ENCODE results near the gene FFAR4. TPM values are rescaled to one million over a fixed set of nuclear protein-coding genes. Genes with fewer than 3 reads are reported as not detected.

FFAR4 gene
- total RNA-seq, 2 donors from 2014 or later = 0.31 TPM; not detected in 1

DNA sequence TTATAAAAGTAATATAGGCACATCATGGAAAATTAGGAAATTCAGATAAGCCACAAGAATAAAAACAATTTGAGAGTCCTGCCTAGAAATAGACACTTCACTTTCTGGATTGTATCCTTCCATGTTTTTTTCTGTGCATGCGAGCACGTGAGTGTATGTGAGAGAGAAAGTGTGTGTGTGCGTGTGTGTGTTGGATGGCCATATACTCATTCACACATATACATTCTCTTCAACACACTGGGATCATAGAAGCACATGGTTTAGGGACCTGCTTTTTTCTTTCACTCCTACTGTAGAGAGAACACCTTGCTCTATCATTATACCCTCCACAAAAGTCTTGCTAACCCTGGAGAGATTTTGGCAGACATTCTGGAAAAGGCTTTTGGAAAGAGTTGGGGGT lies 7.5 kb downstream of the FFAR4 start:
- DNase-seq (ENCODE audit: low spot score) = no peak
- no peak overlapping the region for H3K4me3 ChIP-seq
- H3K9me3 ChIP-seq = no peaks in the 10 kb centered on the region
- no peaks in the 10 kb centered on the region for H3K36me3 ChIP-seq
- TF ChIP-seq, protein P1, sequence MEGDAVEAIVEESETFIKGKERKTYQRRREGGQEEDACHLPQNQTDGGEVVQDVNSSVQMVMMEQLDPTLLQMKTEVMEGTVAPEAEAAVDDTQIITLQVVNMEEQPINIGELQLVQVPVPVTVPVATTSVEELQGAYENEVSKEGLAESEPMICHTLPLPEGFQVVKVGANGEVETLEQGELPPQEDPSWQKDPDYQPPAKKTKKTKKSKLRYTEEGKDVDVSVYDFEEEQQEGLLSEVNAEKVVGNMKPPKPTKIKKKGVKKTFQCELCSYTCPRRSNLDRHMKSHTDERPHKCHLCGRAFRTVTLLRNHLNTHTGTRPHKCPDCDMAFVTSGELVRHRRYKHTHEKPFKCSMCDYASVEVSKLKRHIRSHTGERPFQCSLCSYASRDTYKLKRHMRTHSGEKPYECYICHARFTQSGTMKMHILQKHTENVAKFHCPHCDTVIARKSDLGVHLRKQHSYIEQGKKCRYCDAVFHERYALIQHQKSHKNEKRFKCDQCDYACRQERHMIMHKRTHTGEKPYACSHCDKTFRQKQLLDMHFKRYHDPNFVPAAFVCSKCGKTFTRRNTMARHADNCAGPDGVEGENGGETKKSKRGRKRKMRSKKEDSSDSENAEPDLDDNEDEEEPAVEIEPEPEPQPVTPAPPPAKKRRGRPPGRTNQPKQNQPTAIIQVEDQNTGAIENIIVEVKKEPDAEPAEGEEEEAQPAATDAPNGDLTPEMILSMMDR (IDR thresholded peaks at IDR 0.05) = no peak
- no peak overlapping the region for H3K27ac ChIP-seq
- no peaks in the 10 kb centered on the region for H3K27me3 ChIP-seq
- no peaks in the 10 kb centered on the region for H3K4me1 ChIP-seq

DNA sequence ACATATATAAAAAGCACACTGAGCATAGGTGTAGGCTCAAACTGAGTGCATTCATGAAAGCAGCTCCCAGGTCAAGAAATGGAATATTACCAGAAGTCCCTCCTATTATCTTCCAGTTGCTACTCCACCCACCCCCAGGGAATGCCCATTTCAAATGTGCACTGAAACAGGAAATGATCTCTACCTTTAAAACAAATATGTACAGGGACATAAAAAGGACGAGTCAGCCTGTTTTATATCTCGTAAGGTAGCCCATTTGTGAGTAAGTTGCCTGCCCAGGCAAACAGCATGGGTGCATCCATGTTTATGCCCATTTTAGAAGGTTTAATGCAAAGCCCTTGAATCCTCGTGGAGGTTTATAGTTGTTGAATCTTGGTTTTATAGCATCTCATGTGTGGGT lies 10.4 kb downstream of the FFAR4 start:
- no peaks in the 10 kb centered on the region for H3K27me3 ChIP-seq
- H3K9me3 ChIP-seq = peaks cover 0 to 6% of the 10 kb centered on the region in 2 donors
- DNase-seq (ENCODE audit: low spot score) = no peak
- H3K4me3 ChIP-seq = no peak overlapping the region
- no peaks in the 10 kb centered on the region for H3K36me3 ChIP-seq
- H3K4me1 ChIP-seq = no peaks in the 10 kb centered on the region
- TF ChIP-seq, protein P1 (IDR thresholded peaks at IDR 0.05) = no peak
- no peak overlapping the region for H3K27ac ChIP-seq

DNA sequence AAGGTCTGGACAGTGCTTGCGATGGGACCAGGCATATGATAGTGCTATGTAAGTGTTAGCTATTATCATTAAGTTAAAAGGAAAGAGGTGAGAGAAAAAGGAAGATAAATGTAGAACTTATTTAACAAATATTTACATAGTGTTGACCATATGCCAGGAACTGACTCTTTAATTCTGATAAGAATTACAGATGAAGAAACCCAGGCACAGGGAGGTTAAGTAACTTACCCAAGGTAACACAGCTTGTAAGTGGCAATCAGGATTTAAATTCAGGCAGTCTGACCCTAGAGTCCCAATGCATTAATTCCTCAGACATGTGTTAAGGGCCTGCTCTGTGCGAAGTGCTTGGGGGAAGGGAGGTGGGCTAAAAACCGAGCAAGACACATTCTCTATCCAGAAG lies 11.1 kb downstream of the FFAR4 start:
- Histone ChIP-seq H3K4me1 (no peaks in the 10 kb centered on the region), H3K4me3 (no peak overlapping the region), H3K27me3 (no peaks in the 10 kb centered on the region), H3K27ac (no peak overlapping the region), H3K36me3 (no peaks in the 10 kb centered on the region), H3K9me3 (peaks cover 0 to 6% of the 10 kb centered on the region in 2 donors)
- DNase-seq (ENCODE audit: low spot score) = no peak
- TF ChIP-seq, protein P1 (IDR thresholded peaks at IDR 0.05) = no peak

DNA sequence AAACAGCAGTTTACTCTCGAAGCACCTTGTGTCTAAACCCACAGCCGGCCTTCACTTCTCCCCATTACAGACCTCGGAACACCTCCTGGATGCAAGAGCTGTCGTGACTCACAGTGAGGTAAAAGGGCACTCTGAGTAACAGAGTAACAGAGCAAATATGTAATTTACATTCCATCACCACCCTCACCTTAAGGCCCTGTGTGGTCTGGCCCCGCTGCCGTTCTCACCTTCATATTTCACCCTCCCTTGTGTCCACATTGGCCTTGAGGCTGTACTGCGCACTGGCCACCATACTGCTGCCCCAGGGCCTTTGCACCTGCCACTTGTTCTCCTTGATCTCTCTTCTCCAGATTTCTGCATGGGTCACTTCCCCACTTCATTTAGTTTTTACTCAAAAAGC lies 12.6 kb downstream of the FFAR4 start:
- H3K27ac ChIP-seq = no peak overlapping the region
- peaks cover 0 to 6% of the 10 kb centered on the region in 2 donors for H3K9me3 ChIP-seq
- TF ChIP-seq, protein P1 (IDR thresholded peaks at IDR 0.05) = no peak
- H3K36me3 ChIP-seq = no peaks in the 10 kb centered on the region
- no peak overlapping the region for H3K4me3 ChIP-seq
- H3K27me3 ChIP-seq = no peaks in the 10 kb centered on the region
- DNase-seq (ENCODE audit: low spot score) = no peak
- H3K4me1 ChIP-seq = no peaks in the 10 kb centered on the region

DNA sequence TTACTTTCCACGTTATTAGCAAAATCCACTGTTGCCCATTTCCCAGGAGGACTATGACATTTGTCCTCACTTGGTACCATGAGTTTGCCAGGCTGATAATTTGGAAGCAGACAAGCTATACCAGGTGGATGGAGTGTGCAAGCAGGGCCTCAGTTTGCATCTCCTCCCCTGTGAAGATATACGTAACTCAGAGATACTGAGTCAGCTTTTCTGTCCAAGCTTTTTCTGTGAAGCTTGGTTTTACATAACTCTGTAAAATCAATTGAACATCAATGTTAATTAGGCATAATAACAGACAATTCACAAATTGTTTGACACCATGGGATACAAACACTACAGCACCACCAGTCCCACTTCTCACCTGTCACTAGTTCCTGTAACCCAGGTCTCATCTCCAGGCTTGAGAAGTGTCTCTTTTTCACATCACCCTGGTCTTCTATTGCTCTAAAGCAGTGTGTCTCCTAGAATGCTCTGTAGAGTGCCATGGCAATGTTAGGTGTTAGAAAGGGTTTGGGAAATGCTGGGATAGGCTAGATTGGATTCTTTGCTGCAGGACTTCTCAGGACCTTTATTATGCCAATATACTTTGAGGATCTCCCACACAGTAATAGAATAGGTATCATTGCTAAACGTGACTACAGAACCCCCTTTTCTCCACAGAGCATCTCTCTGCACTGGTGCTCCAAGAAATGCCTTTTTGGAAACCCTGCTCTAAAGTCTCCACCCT lies 13.7 kb downstream of the FFAR4 start:
- H3K27ac ChIP-seq = no peak overlapping the region
- TF ChIP-seq, protein P1 (IDR thresholded peaks at IDR 0.05) = no peak
- no peaks in the 10 kb centered on the region for H3K4me1 ChIP-seq
- peaks cover 0 to 6% of the 10 kb centered on the region in 2 donors for H3K9me3 ChIP-seq
- no peaks in the 10 kb centered on the region for H3K36me3 ChIP-seq
- no peak overlapping the region for H3K4me3 ChIP-seq
- H3K27me3 ChIP-seq = no peaks in the 10 kb centered on the region
- DNase-seq (ENCODE audit: low spot score) = no peak

DNA sequence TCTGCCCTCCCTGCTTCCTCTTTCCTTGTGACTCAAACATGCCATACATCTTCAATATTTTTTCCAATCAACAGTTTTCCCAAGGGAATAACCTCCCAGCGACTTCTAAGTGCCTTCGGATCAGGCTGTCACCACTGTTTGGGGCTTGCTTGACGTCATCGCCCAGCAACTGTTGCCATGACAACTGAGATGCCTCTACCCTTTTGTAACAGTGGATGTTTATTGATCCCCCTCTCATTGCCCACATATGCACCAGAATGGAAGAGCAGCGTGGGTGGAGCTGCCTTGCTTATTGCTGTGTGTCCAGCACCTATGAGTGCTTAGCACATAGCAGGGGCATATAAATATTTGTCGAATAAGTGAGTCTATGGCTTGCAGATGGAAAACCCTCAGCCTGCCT lies 14.4 kb downstream of the FFAR4 start:
- Histone ChIP-seq H3K9me3 (peaks cover 0 to 6% of the 10 kb centered on the region in 2 donors), H3K4me1 (no peaks in the 10 kb centered on the region), H3K4me3 (no peak overlapping the region), H3K27ac (no peak overlapping the region), H3K27me3 (no peaks in the 10 kb centered on the region), H3K36me3 (no peaks in the 10 kb centered on the region)
- TF ChIP-seq, protein P1 (IDR thresholded peaks at IDR 0.05) = no peak
- no peak for DNase-seq (ENCODE audit: low spot score)

Data from right atrium auricular region (tissue), 2 donors.